C4-2B (cell line): ENCODE data around the gene AOAH.

Experiments
- H3K27ac ChIP-seq: fragments of 450-650 bp; 2 replicates; pipeline ENCODE4 v1.5.1; 2017
- CTCF ChIP-seq: fragments of 450-650 bp; conservative IDR thresholded peaks from 2 replicates; pipeline ENCODE4 v1.5.1; 2017; ENCODE audit warnings: mild to moderate bottlenecking
- ZFX ChIP-seq: fragments of 450-650 bp; IDR thresholded peaks from 2 replicates; pipeline ENCODE4 v1.6.1; 2017

Gene AOAH

GRCh38 chr7:36567699-36568451 is 156.4 kb downstream of the AOAH start:
- H3K27ac ChIP-seq: no peak overlapping the region

GRCh38 chr7:36565792-36566356 is 158.4 kb downstream of the AOAH start:
- no peak for TF ChIP-seq ZFX
- TF ChIP-seq CTCF: no peak
- no peak overlapping the region for H3K27ac ChIP-seq

More at GRCh38 chr7:36567699-36568451, 156.4 kb downstream of the AOAH start:
- TF ChIP-seq ZFX (no peak), CTCF (no peak)

GRCh38 chr7:36564489-36564888 is 159.8 kb downstream of the AOAH start:
- no peak for TF ChIP-seq CTCF
- TF ChIP-seq ZFX: no peak
- H3K27ac ChIP-seq: no peak overlapping the region

- TF ChIP-seq CTCF (no peak), ZFX (no peak)
- no peak overlapping the region for H3K27ac ChIP-seq
Measured at GRCh38 chr7:36563706-36564327, 160.5 kb downstream of the AOAH start.

GRCh38 chr7:36562121-36562520 is 162.2 kb downstream of the AOAH start:
- no peak overlapping the region for H3K27ac ChIP-seq
- TF ChIP-seq ZFX: no peak
- TF ChIP-seq CTCF: no peak

GRCh38 chr7:36549029-36549428 is 175.3 kb downstream of the AOAH start:
- TF ChIP-seq CTCF: no peak
- no peak for TF ChIP-seq ZFX
- no peak overlapping the region for H3K27ac ChIP-seq

GRCh38 chr7:36547416-36547815 is 176.9 kb downstream of the AOAH start:
- TF ChIP-seq ZFX (no peak), CTCF (no peak)
- no peak overlapping the region for H3K27ac ChIP-seq
